ENCODE results near the gene BCL7B. TPM values are rescaled to one million over a fixed set of nuclear protein-coding genes. Genes with fewer than 3 reads are reported as not detected.

BCL7B gene
- total RNA-seq, 1 experiment from 2014 or later = 50.4 TPM

GRCh38 chr7:73573791-73574190 lies 16.3 kb upstream of the BCL7B start:
- no peak overlapping the region for H3K4me3 ChIP-seq (replicated peaks in 1 of 2; ENCODE audit: low read depth in 1 of 2, low read length in 2 of 2)
- CTCF ChIA-PET = no interaction called here
- H3K27me3 ChIP-seq (ENCODE audit: insufficient read depth, low read length) = no peaks in the 10 kb centered on the region
- H3K27ac ChIP-seq (ENCODE audit: low read depth, low read length) = no peak overlapping the region
- H3K79me2 ChIP-seq (ENCODE audit: insufficient read depth, low read length) = peaks cover 52% of the 10 kb centered on the region
- no peak overlapping the region for H2AFZ ChIP-seq (ENCODE audit: low read depth, low read length, poor library complexity, severe bottlenecking)
- no peak overlapping the region for H3K4me2 ChIP-seq (ENCODE audit: low read length)
- H3K9me2 ChIP-seq (ENCODE audit: insufficient read depth) = no peaks in the 10 kb centered on the region
- POLR2A ChIA-PET = no interaction called here
- no TSS peak for BruUV-seq (replicated peaks)
- RAD21 ChIA-PET (ENCODE audit: low non-redundant PET in 1 of 2, low total read pairs in 2 of 2, uncharacterized antibody in 2 of 2, unreplicated experiment in 2 of 2) = no interaction called here
- no peaks in the 10 kb centered on the region for H3K9me3 ChIP-seq (ENCODE audit: control insufficient read depth in 1 of 2, insufficient read depth in 1 of 2, low read depth in 1 of 2, low read length in 2 of 2)
- no peaks in the 10 kb centered on the region for H4K20me1 ChIP-seq (ENCODE audit: insufficient read depth)
- TF ChIP-seq POLR2AphosphoS5 (IDR thresholded peaks at IDR 0.05; ENCODE audit: low read depth, low read length) = no peak
- no peak for TF ChIP-seq EGR1 (IDR thresholded peaks at IDR 0.05; ENCODE audit: low read depth)
- no peak for TF ChIP-seq ZBTB33 (IDR thresholded peaks at IDR 0.05; ENCODE audit: extremely low read depth, insufficient replicate concordance, low read length)
- no peak for TF ChIP-seq CEBPB (IDR thresholded peaks at IDR 0.05; ENCODE audit: low read depth)
- no peak for TF ChIP-seq ELF1 (IDR thresholded peaks at IDR 0.05; ENCODE audit: borderline replicate concordance, low read depth)
- no peak for TF ChIP-seq ATF3 (IDR thresholded peaks at IDR 0.05)
- no peak for TF ChIP-seq MAX (IDR thresholded peaks at IDR 0.05)
- DNase-seq (ENCODE audit: low read depth, low spot score) = no peak
- intact Hi-C loops (cut with micrococcal nuclease) = no loop called here
- peaks cover 48 to 51% of the 10 kb centered on the region in 2 experiments for H3K36me3 ChIP-seq (ENCODE audit: control insufficient read depth in 1 of 2, insufficient read depth in 2 of 2, low read length in 2 of 2)
- no peak for ATAC-seq
- H3K4me1 ChIP-seq (ENCODE audit: control insufficient read depth in 1 of 2, insufficient read depth in 2 of 2, low read length in 2 of 2) = peaks cover 17 to 21% of the 10 kb centered on the region in 2 experiments
- no peak overlapping the region for H3K9ac ChIP-seq (ENCODE audit: low read length)

- H3K4me2 ChIP-seq (ENCODE audit: low read length) = no peak overlapping the region
- RAD21 ChIA-PET (ENCODE audit: low non-redundant PET in 1 of 2, low total read pairs in 2 of 2, uncharacterized antibody in 2 of 2, unreplicated experiment in 2 of 2) = no interaction called here
- no peak for ATAC-seq
- H3K4me1 ChIP-seq (ENCODE audit: control insufficient read depth in 1 of 2, insufficient read depth in 2 of 2, low read length in 2 of 2) = peaks cover 17 to 19% of the 10 kb centered on the region in 2 experiments
- CTCF ChIA-PET = no interaction called here
- DNase-seq (ENCODE audit: low read depth, low spot score) = no peak
- no peak overlapping the region for H3K27ac ChIP-seq (ENCODE audit: low read depth, low read length)
- no TSS peak for BruUV-seq (replicated peaks)
- no peaks in the 10 kb centered on the region for H3K27me3 ChIP-seq (ENCODE audit: insufficient read depth, low read length)
- peaks cover 52% of the 10 kb centered on the region for H3K79me2 ChIP-seq (ENCODE audit: insufficient read depth, low read length)
- H3K36me3 ChIP-seq (ENCODE audit: control insufficient read depth in 1 of 2, insufficient read depth in 2 of 2, low read length in 2 of 2) = peaks cover 48 to 51% of the 10 kb centered on the region in 2 experiments
- no peak overlapping the region for H2AFZ ChIP-seq (ENCODE audit: low read depth, low read length, poor library complexity, severe bottlenecking)
- H3K9me2 ChIP-seq (ENCODE audit: insufficient read depth) = no peaks in the 10 kb centered on the region
- intact Hi-C loops (cut with micrococcal nuclease) = no loop called here
- no peaks in the 10 kb centered on the region for H4K20me1 ChIP-seq (ENCODE audit: insufficient read depth)
- H3K9me3 ChIP-seq (ENCODE audit: control insufficient read depth in 1 of 2, insufficient read depth in 1 of 2, low read depth in 1 of 2, low read length in 2 of 2) = no peaks in the 10 kb centered on the region
- TF ChIP-seq ZFX (IDR thresholded peaks at IDR 0.05) (no peak), JUND (IDR thresholded peaks at IDR 0.05) (no peak), EZH2phosphoT487 (IDR thresholded peaks at IDR 0.05; ENCODE audit: borderline replicate concordance) (no peak), SP1 (IDR thresholded peaks at IDR 0.05; ENCODE audit: low read depth) (no peak), CEBPB (IDR thresholded peaks at IDR 0.05; ENCODE audit: low read depth) (no peak), POLR2A (IDR thresholded peaks at IDR 0.05; ENCODE audit: borderline replicate concordance, extremely low read depth, insufficient read depth, insufficient read length) (no peak), TCF7L2 (IDR thresholded peaks at IDR 0.05; ENCODE audit: borderline replicate concordance, extremely low read depth, insufficient read depth, insufficient read length) (no peak)
- H3K4me3 ChIP-seq (replicated peaks in 1 of 2; ENCODE audit: low read depth in 1 of 2, low read length in 2 of 2) = no peak overlapping the region
- POLR2A ChIA-PET = no interaction called here
- no peak overlapping the region for H3K9ac ChIP-seq (ENCODE audit: low read length)
Observed at GRCh38 chr7:73573276-73573675, 15.8 kb upstream of the BCL7B start.
